CD4-positive, alpha-beta memory T cell (primary cell): ENCODE measurements around the gene ZNF691. TPM values are rescaled to one million over a fixed set of nuclear protein-coding genes. Genes with fewer than 3 reads are reported as not detected.
"Not testable (repeated sequence)": the region's sequence is repeated elsewhere in the genome, so short reads cannot be mapped to it uniquely, and the experiment has no call there.

Source experiments
- CTCF ChIA-PET: fragments of 350-600 bp; sonication (Branson Sonifier 250); formaldehyde crosslinking; loops from one replicate; lab custom pipeline; 2021; ENCODE audit warnings: inconsistent platforms; ENCODE audit not compliant: partially characterized antibody; lab: Charles Lee
- POLR2A ChIA-PET: fragments of 350-600 bp; sonication (Branson Sonifier 250); formaldehyde crosslinking; loops from one replicate; lab custom pipeline; 2021; ENCODE audit not compliant: partially characterized antibody; lab: Charles Lee
- DNase-seq, 5 donors: peaks; one replicate each; pipeline versions ENCODE4 v3.0.0 to v3.0.0-alpha.2; 2020 to 2022; ENCODE audit warnings: mixed read lengths in 1 of 5
- H3K27ac ChIP-seq: one replicate; pipeline ENCODE4 v1.7.0; 2013; ENCODE audit warnings: low read depth, low read length
- H3K27me3 ChIP-seq: 2 replicates; pipeline ENCODE4 v1.7.0; 2013; ENCODE audit warnings: mild to moderate bottlenecking, low read length, moderate library complexity; ENCODE audit not compliant: insufficient read depth
- H3K36me3 ChIP-seq: 2 replicates; pipeline ENCODE4 v1.7.0; 2013; ENCODE audit warnings: mild to moderate bottlenecking, low read length, moderate library complexity; ENCODE audit not compliant: insufficient read depth
- H3K4me1 ChIP-seq: 2 replicates; pipeline ENCODE4 v1.7.0; 2013; ENCODE audit warnings: mild to moderate bottlenecking, low read length, moderate library complexity; ENCODE audit not compliant: insufficient read depth
- H3K4me3 ChIP-seq, 2 donors: one replicate each; pipeline ENCODE4 v1.7.0; 2013; ENCODE audit warnings: low read length in 2 of 2, mild to moderate bottlenecking in 1 of 2
- H3K9me3 ChIP-seq, 2 donors: one replicate each; pipeline ENCODE4 v1.7.0; 2013; ENCODE audit warnings: low read length in 2 of 2, control low read depth in 1 of 2; ENCODE audit not compliant: control insufficient read depth in 1 of 2
- H3K27ac Mint-ChIP-seq, 7 donors: one replicate each; pipeline ENCODE4 v1.8.0; 2020 to 2021; ENCODE audit warnings: mixed read lengths in 7 of 7, mild to moderate bottlenecking in 6 of 7, inconsistent platforms in 3 of 7, moderate library complexity in 3 of 7
- H3K27me3 Mint-ChIP-seq, 2 donors: one replicate each; pipeline ENCODE4 v1.8.0; 2020 to 2021; ENCODE audit warnings: mixed read lengths in 2 of 2
- H3K36me3 Mint-ChIP-seq, 2 donors: one replicate each; pipeline ENCODE4 v1.8.0; 2020 to 2021; ENCODE audit warnings: mixed read lengths in 2 of 2, inconsistent platforms in 1 of 2, mild to moderate bottlenecking in 1 of 2
- H3K4me1 Mint-ChIP-seq, 4 donors: one replicate each; pipeline ENCODE4 v1.8.0; 2020 to 2021; ENCODE audit warnings: mixed read lengths in 4 of 4, mild to moderate bottlenecking in 1 of 4
- H3K4me3 Mint-ChIP-seq, 8 donors: one replicate each; pipeline ENCODE4 v1.8.0; 2020 to 2021; ENCODE audit warnings: mixed read lengths in 8 of 8, mild to moderate bottlenecking in 7 of 8, moderate library complexity in 6 of 8, inconsistent platforms in 3 of 8
- H3K9me3 Mint-ChIP-seq, 8 donors: one replicate each; pipeline ENCODE4 v1.8.0; 2020 to 2021; ENCODE audit warnings: mixed read lengths in 8 of 8, mild to moderate bottlenecking in 5 of 8, inconsistent platforms in 3 of 8, moderate library complexity in 1 of 8
- intact Hi-C: fragments of 100-400 bp; cut with micrococcal nuclease; formaldehyde crosslinking; loops from one replicate; pipeline ENCODE4 v1.15.1; 2023
- polyA plus RNA-seq, 2 donors: library from polyadenylated mRNA; unstranded; fragments of 300-500 nt; fragmentation: Illumina TruSeq; gene quantifications; one replicate each; pipeline ENCODE4 v1.2.3, GENCODE V29; 2021
- total RNA-seq, 2 experiments: library from RNA; stranded (reverse); gene quantifications; one replicate each; pipeline ENCODE4 v1.2.3, GENCODE V29; 2021

Gene ZNF691
- total and polyA plus RNA-seq, 4 experiments from 2014 or later = 8.6 to 18.8 (median 13.6) TPM

GRCh38 chr1:42886046-42886739, 39.8 kb downstream of the ZNF691 start:
- DNase-seq = no peak
- Histone ChIP-seq H3K4me3 (no peak overlapping the region), H3K27me3 (no peaks in the 10 kb centered on the region), H3K9me3 (no peaks in the 10 kb centered on the region), H3K36me3 (no peaks in the 10 kb centered on the region), H3K4me1 (no peaks in the 10 kb centered on the region), H3K27ac (no peak overlapping the region)
- ChIA-PET POLR2A (no interaction called here), CTCF (no interaction called here)
- H3K9me3 Mint-ChIP-seq = no peaks in the 10 kb centered on the region
- no peaks in the 10 kb centered on the region for H3K36me3 Mint-ChIP-seq
- no peak overlapping the region for H3K4me3 Mint-ChIP-seq
- H3K27me3 Mint-ChIP-seq = peaks cover 6 to 7% of the 10 kb centered on the region in 2 donors
- no peak overlapping the region for H3K27ac Mint-ChIP-seq
- intact Hi-C loops = no loop called here
- H3K4me1 Mint-ChIP-seq = no peaks in the 10 kb centered on the region

GRCh38 chr1:42886800-42887199, 40.4 kb downstream of the ZNF691 start:
- intact Hi-C loops = no loop called here
- Mint-ChIP-seq H3K4me1 (no peaks in the 10 kb centered on the region), H3K9me3 (no peaks in the 10 kb centered on the region), H3K36me3 (no peaks in the 10 kb centered on the region), H3K27ac (no peak overlapping the region), H3K27me3 (peaks cover 6 to 7% of the 10 kb centered on the region in 2 donors), H3K4me3 (no peak overlapping the region)
- CTCF ChIA-PET = no interaction called here
- no peak overlapping the region for H3K27ac ChIP-seq
- H3K27me3 ChIP-seq = no peaks in the 10 kb centered on the region
- POLR2A ChIA-PET = no interaction called here
- no peaks in the 10 kb centered on the region for H3K4me1 ChIP-seq
- no peaks in the 10 kb centered on the region for H3K9me3 ChIP-seq
- H3K4me3 ChIP-seq = no peak overlapping the region
- no peaks in the 10 kb centered on the region for H3K36me3 ChIP-seq
- no peak for DNase-seq

GRCh38 chr1:42887366-42887765, 41.0 kb downstream of the ZNF691 start:
- H3K9me3 Mint-ChIP-seq = no peaks in the 10 kb centered on the region
- H3K36me3 Mint-ChIP-seq = no peaks in the 10 kb centered on the region
- no peaks in the 10 kb centered on the region for H3K4me1 Mint-ChIP-seq
- DNase-seq = no peak
- Histone ChIP-seq H3K4me1 (no peaks in the 10 kb centered on the region), H3K36me3 (no peaks in the 10 kb centered on the region), H3K27me3 (no peaks in the 10 kb centered on the region), H3K9me3 (no peaks in the 10 kb centered on the region), H3K27ac (no peak overlapping the region), H3K4me3 (no peak overlapping the region)
- CTCF ChIA-PET = no interaction called here
- POLR2A ChIA-PET = interaction anchor here (0.5 kb wide), 1 partner anchor 13 kb away, joined by 3 read pairs; no protein-coding TSS in a partner anchor
- peaks cover 6 to 7% of the 10 kb centered on the region in 2 donors for H3K27me3 Mint-ChIP-seq
- intact Hi-C loops = no loop called here
- H3K4me3 Mint-ChIP-seq = no peak overlapping the region
- H3K27ac Mint-ChIP-seq = no peak overlapping the region

GRCh38 chr1:42888013-42888633, 41.7 kb downstream of the ZNF691 start:
- Histone ChIP-seq H3K27ac (no peak overlapping the region), H3K9me3 (no peaks in the 10 kb centered on the region), H3K27me3 (no peaks in the 10 kb centered on the region), H3K4me3 (no peak overlapping the region), H3K36me3 (no peaks in the 10 kb centered on the region), H3K4me1 (no peaks in the 10 kb centered on the region)
- H3K36me3 Mint-ChIP-seq = no peaks in the 10 kb centered on the region
- H3K4me1 Mint-ChIP-seq = no peaks in the 10 kb centered on the region
- no peak overlapping the region for H3K27ac Mint-ChIP-seq
- DNase-seq = no peak
- CTCF ChIA-PET = no interaction called here
- H3K9me3 Mint-ChIP-seq = no peaks in the 10 kb centered on the region
- POLR2A ChIA-PET = no interaction called here
- no peak overlapping the region for H3K4me3 Mint-ChIP-seq
- peaks cover 6 to 7% of the 10 kb centered on the region in 2 donors for H3K27me3 Mint-ChIP-seq
- intact Hi-C loops = no loop called here

GRCh38 chr1:42889264-42889663, 42.9 kb downstream of the ZNF691 start:
- no peaks in the 10 kb centered on the region for H3K9me3 ChIP-seq
- H3K4me3 ChIP-seq = no peak overlapping the region
- H3K36me3 Mint-ChIP-seq = no peaks in the 10 kb centered on the region
- H3K27ac ChIP-seq = no peak overlapping the region
- no peak for DNase-seq
- no peaks in the 10 kb centered on the region for H3K4me1 ChIP-seq
- POLR2A ChIA-PET = no interaction called here
- peaks cover 3 to 5% of the 10 kb centered on the region in 2 donors for H3K27me3 Mint-ChIP-seq
- H3K27ac Mint-ChIP-seq = no peak overlapping the region
- CTCF ChIA-PET = interaction anchor here (1.3 kb wide), 2 partner anchors 24 to 184 kb away, joined by 4 read pairs; no protein-coding TSS in a partner anchor
- intact Hi-C loops = no loop called here
- H3K4me1 Mint-ChIP-seq = no peaks in the 10 kb centered on the region
- H3K9me3 Mint-ChIP-seq = no peaks in the 10 kb centered on the region
- H3K36me3 ChIP-seq = no peaks in the 10 kb centered on the region
- no peak overlapping the region for H3K4me3 Mint-ChIP-seq
- no peaks in the 10 kb centered on the region for H3K27me3 ChIP-seq

- Histone ChIP-seq H3K4me3 (no peak overlapping the region), H3K36me3 (no peaks in the 10 kb centered on the region), H3K27ac (no peak overlapping the region), H3K27me3 (no peaks in the 10 kb centered on the region), H3K9me3 (no peaks in the 10 kb centered on the region), H3K4me1 (no peaks in the 10 kb centered on the region)
- H3K36me3 Mint-ChIP-seq = no peaks in the 10 kb centered on the region
- no peaks in the 10 kb centered on the region for H3K4me1 Mint-ChIP-seq
- CTCF ChIA-PET = no interaction called here
- peaks cover 4 to 8% of the 10 kb centered on the region in 2 donors for H3K27me3 Mint-ChIP-seq
- POLR2A ChIA-PET = no interaction called here
- intact Hi-C loops = no loop called here
- H3K27ac Mint-ChIP-seq = no peak overlapping the region
- no peak overlapping the region for H3K4me3 Mint-ChIP-seq
- DNase-seq = no peak
- H3K9me3 Mint-ChIP-seq = peaks cover 0 to 9% (median 0%) of the 10 kb centered on the region in 8 donors
Observed at GRCh38 chr1:42891465-42892138, 45.2 kb downstream of the ZNF691 start.

- H3K4me1 Mint-ChIP-seq, H3K27ac Mint-ChIP-seq, intact Hi-C loops, H3K9me3 ChIP-seq, H3K4me3 Mint-ChIP-seq, H3K27me3 ChIP-seq, DNase-seq, H3K4me3 ChIP-seq, POLR2A ChIA-PET, H3K36me3 ChIP-seq, H3K4me1 ChIP-seq, H3K27ac ChIP-seq: not testable (repeated sequence)
- peaks cover 17 to 26% of the 10 kb centered on the region in 2 donors for H3K27me3 Mint-ChIP-seq
- CTCF ChIA-PET = interaction anchor here (2.9 kb wide), 1 partner anchor 13 kb away, joined by 11 read pairs; no protein-coding TSS in a partner anchor
- peaks cover 0 to 13% of the 10 kb centered on the region in 2 donors for H3K36me3 Mint-ChIP-seq
- H3K9me3 Mint-ChIP-seq = peaks cover 0 to 32% (median 22%) of the 10 kb centered on the region in 8 donors
Observed at GRCh38 chr1:42899960-42900359, 53.5 kb downstream of the ZNF691 start.
